Tibial nerve (tissue), 4 donors: ENCODE measurements around the gene PHETA1.

Source experiments
- EP300 ChIP-seq, 2 donors: sonication (generic); formaldehyde crosslinking; IDR thresholded peaks; one replicate each; pipeline ENCODE4 v1.6.1; 2017; ENCODE audit warnings: antibody characterized with exemption in 2 of 2, mild to moderate bottlenecking in 1 of 2
- TF ChIP-seq, protein P1 (sequence below), 5 experiments: fragments of 200-600 bp in 3 of 5; fragments of 450-650 bp in 2 of 5; sonication (generic) in 3 of 5; IDR thresholded peaks; one replicate each; pipeline ENCODE4 v1.5.1; 2016 to 2019; ENCODE audit warnings: antibody characterized with exemption in 5 of 5, mild to moderate bottlenecking in 3 of 5, moderate library complexity in 2 of 5

GRCh38 chr12:111387747-111388323, 18.9 kb upstream of the PHETA1 start:
- no peak for TF ChIP-seq EP300 (IDR thresholded peaks at IDR 0.05)
- TF ChIP-seq, protein P1, sequence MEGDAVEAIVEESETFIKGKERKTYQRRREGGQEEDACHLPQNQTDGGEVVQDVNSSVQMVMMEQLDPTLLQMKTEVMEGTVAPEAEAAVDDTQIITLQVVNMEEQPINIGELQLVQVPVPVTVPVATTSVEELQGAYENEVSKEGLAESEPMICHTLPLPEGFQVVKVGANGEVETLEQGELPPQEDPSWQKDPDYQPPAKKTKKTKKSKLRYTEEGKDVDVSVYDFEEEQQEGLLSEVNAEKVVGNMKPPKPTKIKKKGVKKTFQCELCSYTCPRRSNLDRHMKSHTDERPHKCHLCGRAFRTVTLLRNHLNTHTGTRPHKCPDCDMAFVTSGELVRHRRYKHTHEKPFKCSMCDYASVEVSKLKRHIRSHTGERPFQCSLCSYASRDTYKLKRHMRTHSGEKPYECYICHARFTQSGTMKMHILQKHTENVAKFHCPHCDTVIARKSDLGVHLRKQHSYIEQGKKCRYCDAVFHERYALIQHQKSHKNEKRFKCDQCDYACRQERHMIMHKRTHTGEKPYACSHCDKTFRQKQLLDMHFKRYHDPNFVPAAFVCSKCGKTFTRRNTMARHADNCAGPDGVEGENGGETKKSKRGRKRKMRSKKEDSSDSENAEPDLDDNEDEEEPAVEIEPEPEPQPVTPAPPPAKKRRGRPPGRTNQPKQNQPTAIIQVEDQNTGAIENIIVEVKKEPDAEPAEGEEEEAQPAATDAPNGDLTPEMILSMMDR (IDR thresholded peaks at IDR 0.05), result no peak
